IMR-90 (cell line): ENCODE measurements around the gene KCNK6. TPM values are rescaled to one million over a fixed set of nuclear protein-coding genes. Genes with fewer than 3 reads are reported as not detected.
A peak's percentile ranks its signal among the peaks of the same experiment; 100 is the strongest.

Experiments used
- ATAC-seq: fragments of 200-7000 bp; cut with Tn5 transposase; 2 replicates; pipeline ENCODE4 v1.9.1; 2020; ENCODE audit warnings: low read depth, mild to moderate bottlenecking, moderate library complexity
- BruUV-seq: library from RNA; stranded (reverse); fragments of 400-500 nt; replicated peaks from 2 replicates; lab custom pipeline; 2021; lab: Mats Ljungman, UMichigan
- CTCF ChIA-PET: fragments of 300-600 bp; formaldehyde crosslinking; extraction: SDS; loops from one replicate; lab custom pipeline; 2021; ENCODE audit warnings: antibody characterized with exemption; lab: Yijun Ruan, JAX
- POLR2A ChIA-PET: fragments of 300-600 bp; sonication (Branson Sonifier 250); formaldehyde crosslinking; loops from one replicate; lab custom pipeline; 2022; ENCODE audit warnings: antibody characterized with exemption; ENCODE audit not compliant: unreplicated experiment; lab: Charles Lee
- DNase-seq: peaks from one replicate; pipeline ENCODE4 v3.0.0; 2013
- H2AFZ ChIP-seq: replicated peaks from 2 replicates; pipeline ENCODE3; 2013; ENCODE audit warnings: low read length, mild to moderate bottlenecking; ENCODE audit not compliant: poor library complexity
- H2AK5ac ChIP-seq: 2 replicates; pipeline ENCODE4 v1.6.1; 2013; ENCODE audit warnings: low read depth, low read length, inconsistent platforms
- H2AK9ac ChIP-seq: replicated peaks from 2 replicates; pipeline ENCODE3; 2013; ENCODE audit warnings: mild to moderate bottlenecking, low read depth, low read length, moderate library complexity; ENCODE audit not compliant: poor library complexity
- H2BK120ac ChIP-seq: 2 replicates; pipeline ENCODE4 v1.6.1; 2013; ENCODE audit warnings: low read depth, low read length, inconsistent platforms
- H2BK15ac ChIP-seq: 3 replicates; pipeline ENCODE4 v1.6.1; 2013; ENCODE audit warnings: low read depth, low read length, inconsistent platforms
- H2BK20ac ChIP-seq: 2 replicates; pipeline ENCODE4 v1.6.1; 2013; ENCODE audit warnings: low read depth, mild to moderate bottlenecking, inconsistent platforms, low read length, moderate library complexity
- H2BK5ac ChIP-seq: 2 replicates; pipeline ENCODE4 v1.6.1; 2013; ENCODE audit warnings: mild to moderate bottlenecking, low read depth, low read length, inconsistent platforms; ENCODE audit not compliant: poor library complexity, severe bottlenecking
- H3K14ac ChIP-seq: replicated peaks from 2 replicates; pipeline ENCODE4 v1.6.1; 2013; ENCODE audit warnings: low read depth, low read length, inconsistent platforms
- H3K18ac ChIP-seq: 2 replicates; pipeline ENCODE4 v1.6.1; 2013; ENCODE audit warnings: low read depth, low read length, control low read depth
- H3K23ac ChIP-seq: 2 replicates; pipeline ENCODE4 v1.6.1; 2013; ENCODE audit warnings: low read depth, low read length, inconsistent platforms
- H3K27ac ChIP-seq: 2 replicates; pipeline ENCODE4 v1.5.1; 2013; ENCODE audit warnings: mild to moderate bottlenecking, control low read depth, low read length; ENCODE audit not compliant: insufficient read depth
- H3K27me3 ChIP-seq: 2 replicates; pipeline ENCODE4 v1.6.1; 2013; ENCODE audit warnings: low read length; ENCODE audit not compliant: control insufficient read depth, insufficient read depth
- H3K36me3 ChIP-seq: 2 replicates; pipeline ENCODE4 v1.6.1; 2013; ENCODE audit warnings: low read length, mixed read lengths; ENCODE audit not compliant: control insufficient read depth, insufficient read depth
- H3K4ac ChIP-seq: 2 replicates; pipeline ENCODE4 v1.6.1; 2013; ENCODE audit warnings: low read depth, low read length, inconsistent platforms
- H3K4me1 ChIP-seq: 2 replicates; pipeline ENCODE4 v1.6.1; 2013; ENCODE audit warnings: low read length, mixed read lengths; ENCODE audit not compliant: control insufficient read depth, insufficient read depth
- H3K4me2 ChIP-seq: 2 replicates; pipeline ENCODE4 v1.6.1; 2013; ENCODE audit warnings: low read depth, mild to moderate bottlenecking, control low read depth, low read length, moderate library complexity
- H3K4me3 ChIP-seq: 2 replicates; pipeline ENCODE4 v1.5.1; 2013; ENCODE audit warnings: low read depth, mild to moderate bottlenecking, control low read depth, low read length, moderate library complexity; ENCODE audit not compliant: insufficient read depth
- H3K56ac ChIP-seq: 2 replicates; pipeline ENCODE4 v1.6.1; 2013; ENCODE audit warnings: low read length, inconsistent platforms; ENCODE audit not compliant: insufficient read depth; ENCODE audit errors: extremely low read depth
- H3K79me1 ChIP-seq, 2 experiments: 2 replicates each; pipeline ENCODE4 v1.6.1; 2013; ENCODE audit warnings: low read length in 2 of 2, inconsistent platforms in 1 of 2, low read depth in 1 of 2
- H3K9ac ChIP-seq: 2 replicates; pipeline ENCODE4 v1.6.1; 2013; ENCODE audit warnings: low read depth, low read length, control low read depth
- H3K9me1 ChIP-seq: 2 replicates; pipeline ENCODE4 v1.6.1; 2013; ENCODE audit warnings: low read length, inconsistent platforms; ENCODE audit not compliant: insufficient read depth
- H3K9me3 ChIP-seq: 2 replicates; pipeline ENCODE4 v1.6.1; 2013; ENCODE audit warnings: low read length; ENCODE audit not compliant: control insufficient read depth, insufficient read depth
- H4K20me1 ChIP-seq: 2 replicates; pipeline ENCODE4 v1.6.1; 2013; ENCODE audit warnings: low read length, inconsistent platforms; ENCODE audit not compliant: insufficient read depth
- H4K5ac ChIP-seq: 2 replicates; pipeline ENCODE4 v1.6.1; 2013; ENCODE audit warnings: mild to moderate bottlenecking, low read depth, low read length, control low read depth
- H4K8ac ChIP-seq, 2 experiments: 2 replicates each; pipeline ENCODE4 v1.6.1; 2013; ENCODE audit warnings: low read depth in 2 of 2, low read length in 2 of 2, control low read depth in 1 of 2, inconsistent platforms in 1 of 2
- H4K91ac ChIP-seq: 2 replicates; pipeline ENCODE4 v1.6.1; 2013; ENCODE audit warnings: low read depth, low read length, inconsistent platforms; ENCODE audit not compliant: insufficient read depth
- CEBPB ChIP-seq: IDR thresholded peaks from 2 replicates; pipeline ENCODE4 v1.6.1; 2012; ENCODE audit warnings: low read depth, low read length, improper control_type of control experiment
- CHD1 ChIP-seq: IDR thresholded peaks from 2 replicates; pipeline ENCODE4 v1.6.1; 2012; ENCODE audit warnings: low read depth, low read length, improper control_type of control experiment
- CTCF ChIP-seq: conservative IDR thresholded peaks from 2 replicates; pipeline ENCODE4 v1.5.1; 2012; ENCODE audit warnings: mild to moderate bottlenecking, low read depth, low read length, improper control_type of control experiment
- ELK1 ChIP-seq: fragments of 150-350 bp; IDR thresholded peaks from 2 replicates; pipeline ENCODE4 v1.6.1; 2016; ENCODE audit warnings: low read depth, mild to moderate bottlenecking, low read length, moderate library complexity, borderline replicate concordance
- FOS ChIP-seq: fragments of 150-350 bp; IDR thresholded peaks from 2 replicates; pipeline ENCODE4 v1.6.1; 2016; ENCODE audit warnings: low read depth, low read length
- MAFK ChIP-seq: IDR thresholded peaks from 2 replicates; pipeline ENCODE4 v1.6.1; 2012; ENCODE audit warnings: low read depth, low read length, improper control_type of control experiment
- MAZ ChIP-seq: IDR thresholded peaks from 2 replicates; pipeline ENCODE4 v1.6.1; 2012; ENCODE audit warnings: low read depth, mild to moderate bottlenecking, low read length, improper control_type of control experiment, moderate library complexity, borderline replicate concordance
- MXI1 ChIP-seq: IDR thresholded peaks from 2 replicates; pipeline ENCODE4 v1.6.1; 2012; ENCODE audit warnings: low read depth, mild to moderate bottlenecking, low read length, moderate library complexity, borderline replicate concordance
- NFE2L2 ChIP-seq: fragments of 150-350 bp; IDR thresholded peaks from 2 replicates; pipeline ENCODE4 v1.6.1; 2016; ENCODE audit warnings: low read depth, mild to moderate bottlenecking, low read length
- POLR2A ChIP-seq: IDR thresholded peaks from 2 replicates; pipeline ENCODE4 v1.6.1; 2012; ENCODE audit warnings: mild to moderate bottlenecking, low read depth, low read length
- RAD21 ChIP-seq: IDR thresholded peaks from 2 replicates; pipeline ENCODE4 v1.6.1; 2012; ENCODE audit warnings: low read length, improper control_type of control experiment
- RCOR1 ChIP-seq: IDR thresholded peaks from 2 replicates; pipeline ENCODE4 v1.6.1; 2012; ENCODE audit warnings: mild to moderate bottlenecking, low read length, improper control_type of control experiment; ENCODE audit not compliant: insufficient replicate concordance
- RFX5 ChIP-seq: IDR thresholded peaks from 2 replicates; pipeline ENCODE4 v1.8.0; 2012; ENCODE audit warnings: low read depth, mild to moderate bottlenecking, low read length, moderate library complexity
- SMC3 ChIP-seq: fragments of 150-350 bp; IDR thresholded peaks from 2 replicates; pipeline ENCODE4 v1.6.1; 2016; ENCODE audit warnings: low read depth, mild to moderate bottlenecking, antibody characterized with exemption, low read length, moderate library complexity
- WGBS, 2 experiments: methylation state at CpG; one replicate each; pipeline versions ENCODE4 v1.1.5 to v1.1.7; 2013; ENCODE audit warnings: missing lambda C conversion rate in 2 of 2; ENCODE audit not compliant: insufficient read length in 1 of 2; ENCODE audit errors: extremely low coverage in 2 of 2; 5-methylcytosine and 5-hydroxymethylcytosine counted together
- dilution Hi-C: fragments of 300-500 bp; cut with HindIII; formaldehyde crosslinking; loops from one replicate; pipeline ENCODE4 v1.14.3; 2018; ENCODE audit warnings: low sequenced_read_pairs; ENCODE audit not compliant: unreplicated experiment
- in situ Hi-C: fragments of 300-500 bp; cut with MboI; formaldehyde crosslinking; loops from 3 replicates; pipeline ENCODE4 v1.14.3; 2019; ENCODE audit warnings: low sequenced_read_pairs, inconsistent platforms, mixed read lengths
- intact Hi-C: fragments of 100-400 bp; cut with micrococcal nuclease; formaldehyde crosslinking; loops from 2 replicates; pipeline ENCODE4 v1.10.0; 2022
- polyA plus RNA-seq, 3 experiments: library from polyadenylated mRNA; depleted of rRNA; stranded (reverse); fragments of >200 nt; gene quantifications; 2 replicates each; pipeline ENCODE4 v1.2.3, GENCODE V29; 2012; ENCODE audit warnings: low replicate concordance in 1 of 3
- total RNA-seq: library from RNA; depleted of rRNA; stranded (reverse); fragments of >200 nt; gene quantifications from 2 replicates; pipeline ENCODE4 v1.2.3, GENCODE V29; 2012
- TF ChIP-seq, protein P1 (sequence below): fragments of 150-350 bp; IDR thresholded peaks from 2 replicates; pipeline ENCODE4 v1.6.1; 2017; ENCODE audit warnings: mild to moderate bottlenecking, antibody characterized with exemption, low read length, low read depth

The KCNK6 gene
- total and polyA plus RNA-seq, 2 of the 4 experiments (the other 2 are of a cell fraction) = 2.7 to 4.5 TPM

- peaks cover 25% of the 10 kb centered on the region for H3K4me1 ChIP-seq
- TF ChIP-seq NFE2L2 (no peak), CEBPB (no peak), RCOR1 (no peak), FOS (no peak), MXI1 (no peak), ELK1 (no peak), RFX5 (no peak), CHD1 (no peak), MAZ (no peak), POLR2A (no peak), SMC3 (no peak), RAD21 (no peak), CTCF (no peak), MAFK (no peak)
- TF ChIP-seq, protein P1, sequence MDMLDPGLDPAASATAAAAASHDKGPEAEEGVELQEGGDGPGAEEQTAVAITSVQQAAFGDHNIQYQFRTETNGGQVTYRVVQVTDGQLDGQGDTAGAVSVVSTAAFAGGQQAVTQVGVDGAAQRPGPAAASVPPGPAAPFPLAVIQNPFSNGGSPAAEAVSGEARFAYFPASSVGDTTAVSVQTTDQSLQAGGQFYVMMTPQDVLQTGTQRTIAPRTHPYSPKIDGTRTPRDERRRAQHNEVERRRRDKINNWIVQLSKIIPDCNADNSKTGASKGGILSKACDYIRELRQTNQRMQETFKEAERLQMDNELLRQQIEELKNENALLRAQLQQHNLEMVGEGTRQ = no peak
Observed at GRCh38 chr19:38288123-38288855, 31.4 kb upstream of the KCNK6 start.

More at GRCh38 chr19:38288123-38288855, 31.4 kb upstream of the KCNK6 start:
- ChIA-PET CTCF (no interaction called here), POLR2A (no interaction called here)
- H2AFZ ChIP-seq = peak overlapping the region; percentile 45
- 0 out of 4 replicates have a peak overlapping the region, but pooled peaks of 1 of the 2 experiments have one; percentile 24 for H4K8ac ChIP-seq
- no peaks in the 10 kb centered on the region for H3K79me1 ChIP-seq
- peak overlapping the region; percentile 63 for H2AK5ac ChIP-seq
- H3K9ac ChIP-seq = no peak overlapping the region
- H3K4me3 ChIP-seq = no peak overlapping the region
- no peak for ATAC-seq
- in situ Hi-C loops (no loop called here), intact Hi-C loops (no loop called here), dilution Hi-C loops (no loop called here)
- H2BK120ac ChIP-seq = peak overlapping the region; percentile 54; the same call in 1 of the 2 replicates
- peak overlapping the region; percentile 38; the same call in 1 of the 2 replicates for H4K91ac ChIP-seq
- H4K20me1 ChIP-seq = no peaks in the 10 kb centered on the region
- H3K36me3 ChIP-seq = no peaks in the 10 kb centered on the region
- WGBS, 2 experiments = no CpG with 5 or more reads among the region's 16 CpGs
- no peak overlapping the region for H3K4me2 ChIP-seq
- H3K9me1 ChIP-seq = peaks cover 13% of the 10 kb centered on the region
- no peak for DNase-seq
- H3K27ac ChIP-seq = no peak overlapping the region
- no peak overlapping the region for H2AK9ac ChIP-seq
- 0 out of 3 replicates have a peak overlapping the region, but pooled peaks have one; percentile 13 for H2BK15ac ChIP-seq
- H2BK20ac ChIP-seq = peak overlapping the region; percentile 38; the same call in 1 of the 2 replicates
- no peak overlapping the region for H3K56ac ChIP-seq
- H4K5ac ChIP-seq = no peak overlapping the region
- no peak overlapping the region for H2BK5ac ChIP-seq
- no peak overlapping the region for H3K23ac ChIP-seq
- no peak overlapping the region; the same call in 1 of the 2 replicates for H3K14ac ChIP-seq
- no peak overlapping the region for H3K18ac ChIP-seq
- BruUV-seq = no TSS peak
- H3K9me3 ChIP-seq = no peaks in the 10 kb centered on the region
- no peaks in the 10 kb centered on the region for H3K27me3 ChIP-seq
- H3K4ac ChIP-seq = peak overlapping the region; percentile 39; the same call in 1 of the 2 replicates
